GM21529 (cell line): ENCODE results near the gene SPSB4.

Experiments
- ATAC-seq: cut with Tn5 transposase; IDR thresholded peaks from one replicate; pipeline ENCODE4 v1.9.1; 2021; ENCODE audit not compliant: unreplicated experiment

Gene SPSB4

DNA sequence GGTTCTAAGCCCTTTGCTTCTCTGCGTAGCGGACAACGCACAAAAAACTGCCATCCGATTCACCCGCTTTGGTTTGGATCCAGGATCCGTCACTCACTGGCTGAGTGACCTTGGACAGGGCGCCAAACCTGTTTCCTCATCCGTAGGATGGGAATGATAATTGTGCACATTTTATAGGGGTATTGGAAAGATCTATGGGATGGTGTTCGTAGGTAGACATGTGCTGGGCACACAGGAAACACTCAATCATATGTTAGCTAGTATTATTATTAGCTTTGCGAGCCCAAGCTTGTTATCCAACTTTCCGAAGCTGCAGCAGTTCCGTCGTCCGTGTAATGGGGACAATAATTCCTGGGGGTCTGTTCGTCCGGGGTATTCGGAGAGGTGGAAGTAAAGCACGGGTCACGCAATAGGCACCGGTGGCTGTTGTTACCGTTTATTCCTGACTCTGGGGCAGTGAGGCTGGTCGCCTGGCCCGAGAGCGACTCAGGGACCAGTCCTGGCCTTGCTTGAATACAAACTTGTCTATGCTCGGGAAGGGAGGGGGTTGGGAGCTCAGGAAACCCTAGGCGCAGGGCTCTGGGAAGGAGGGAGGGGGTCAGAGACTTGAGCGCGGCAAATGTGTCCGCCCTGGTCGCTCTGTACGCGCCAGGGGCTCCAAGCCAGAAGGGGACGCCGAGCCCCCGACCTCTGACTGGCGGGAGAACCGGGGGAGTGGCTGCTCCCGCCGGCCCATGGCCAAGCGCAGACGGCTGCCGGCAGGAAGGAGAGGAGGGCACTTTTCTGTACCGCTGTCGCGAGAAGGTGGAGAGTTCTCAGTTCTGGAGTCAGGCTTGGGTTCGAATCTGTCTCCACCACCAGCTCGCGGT, 1.3 kb downstream of the SPSB4 start:
- ATAC-seq, result no peak

DNA sequence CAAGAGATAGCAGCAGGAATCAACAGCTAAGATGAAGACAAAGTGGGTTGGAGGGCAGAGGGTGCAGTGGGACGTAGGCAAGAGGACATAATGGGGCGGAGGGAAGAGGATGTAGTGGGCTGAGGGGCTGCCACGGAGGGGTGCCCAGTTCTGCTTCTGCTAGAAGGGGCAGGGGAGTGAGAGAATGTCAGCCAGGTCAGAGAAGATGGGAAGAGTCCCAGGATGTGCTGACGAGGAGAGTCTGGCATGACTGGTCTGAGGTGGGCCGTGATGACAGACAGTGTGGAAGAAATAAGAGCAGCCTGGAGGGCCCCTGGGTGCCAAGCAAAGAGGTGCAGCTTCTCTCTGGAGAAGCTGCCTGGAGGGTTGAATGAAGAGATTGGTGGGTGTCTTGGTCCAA, 4.0 kb downstream of the SPSB4 start:
- no peak for ATAC-seq

DNA sequence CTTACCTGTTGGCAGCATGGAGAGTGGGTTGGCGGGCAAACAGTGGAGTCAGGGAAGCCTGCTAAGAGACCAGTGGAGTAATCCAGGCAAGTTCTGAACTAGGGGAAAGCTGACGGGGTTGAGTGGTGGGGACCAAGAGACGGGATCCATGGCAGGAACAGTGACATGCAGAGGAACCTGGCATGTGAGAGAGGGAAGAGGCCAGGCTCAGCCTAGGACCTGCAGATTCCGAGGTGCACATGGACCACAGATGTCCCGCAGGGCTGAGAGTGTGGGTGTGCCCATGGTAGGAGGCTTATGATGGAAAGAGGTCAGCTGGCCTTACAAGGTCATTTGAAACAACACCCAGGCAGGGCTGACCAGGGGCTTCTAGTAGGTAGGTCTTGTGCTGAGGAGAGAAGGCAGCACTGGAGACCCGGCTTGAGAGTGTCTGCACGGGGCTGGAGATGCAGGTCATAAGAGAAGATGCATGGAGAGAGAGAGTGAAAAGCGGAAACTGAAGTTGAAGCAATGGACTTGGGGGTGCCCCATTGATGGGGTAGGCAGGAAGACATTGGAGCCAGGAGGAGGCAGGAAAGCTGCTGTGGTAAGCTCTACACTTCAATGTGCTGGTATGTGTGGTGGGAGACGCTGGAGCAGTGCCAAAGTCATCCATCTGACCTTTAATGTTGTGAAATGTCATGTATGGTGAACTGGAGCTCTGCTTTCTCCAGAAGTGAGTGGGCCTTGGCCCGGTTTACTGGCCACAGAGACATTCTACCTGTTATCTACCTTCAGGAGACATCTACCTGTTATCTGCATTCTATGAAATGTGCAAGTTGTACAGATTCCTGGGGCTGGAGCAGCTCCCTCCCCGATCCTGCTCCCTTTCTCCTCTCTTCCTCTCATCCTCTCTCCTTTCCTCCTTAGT, 4.6 kb downstream of the SPSB4 start:
- no peak for ATAC-seq

DNA sequence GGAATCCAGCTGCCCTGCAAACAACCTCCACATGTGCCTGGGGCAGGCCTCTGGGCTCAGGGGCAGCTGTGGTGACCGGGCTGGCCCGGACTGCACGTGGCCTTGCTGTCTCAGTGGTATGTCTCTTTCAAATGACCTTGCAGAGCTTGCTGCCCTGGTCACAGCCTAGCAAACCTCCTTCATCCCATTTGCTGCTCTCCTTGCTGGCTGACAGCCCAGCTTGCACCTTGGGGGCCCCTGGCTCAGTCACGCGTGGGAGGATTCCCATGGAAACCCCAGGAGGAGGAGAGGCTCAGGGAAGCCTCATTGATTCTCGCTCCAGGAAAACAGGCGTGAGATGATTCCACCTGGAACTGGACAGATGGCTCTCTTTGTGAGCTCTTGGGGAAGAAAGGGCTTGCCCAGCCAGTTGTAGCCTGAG, 5.6 kb downstream of the SPSB4 start:
- ATAC-seq, result no peak

DNA sequence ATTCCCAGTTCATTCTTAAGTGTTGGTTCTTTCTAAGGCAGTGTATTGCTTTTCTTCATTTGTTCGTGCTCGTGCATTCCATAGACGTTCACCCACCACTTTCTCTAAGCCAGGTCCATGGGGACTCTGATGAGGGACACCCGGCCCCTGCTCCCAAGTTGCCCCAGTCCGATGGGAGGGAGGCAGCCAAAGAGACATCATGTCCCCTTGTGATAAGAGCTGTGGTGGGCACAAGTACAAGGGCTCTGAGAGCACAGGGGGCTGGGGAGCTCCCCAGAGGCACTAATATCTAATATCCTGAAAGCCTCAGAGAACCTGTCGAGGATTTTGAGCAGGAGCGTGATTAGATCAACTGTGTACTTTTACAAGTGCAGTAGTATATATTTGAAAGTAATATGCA, 6.3 kb downstream of the SPSB4 start:
- ATAC-seq, result no peak

DNA sequence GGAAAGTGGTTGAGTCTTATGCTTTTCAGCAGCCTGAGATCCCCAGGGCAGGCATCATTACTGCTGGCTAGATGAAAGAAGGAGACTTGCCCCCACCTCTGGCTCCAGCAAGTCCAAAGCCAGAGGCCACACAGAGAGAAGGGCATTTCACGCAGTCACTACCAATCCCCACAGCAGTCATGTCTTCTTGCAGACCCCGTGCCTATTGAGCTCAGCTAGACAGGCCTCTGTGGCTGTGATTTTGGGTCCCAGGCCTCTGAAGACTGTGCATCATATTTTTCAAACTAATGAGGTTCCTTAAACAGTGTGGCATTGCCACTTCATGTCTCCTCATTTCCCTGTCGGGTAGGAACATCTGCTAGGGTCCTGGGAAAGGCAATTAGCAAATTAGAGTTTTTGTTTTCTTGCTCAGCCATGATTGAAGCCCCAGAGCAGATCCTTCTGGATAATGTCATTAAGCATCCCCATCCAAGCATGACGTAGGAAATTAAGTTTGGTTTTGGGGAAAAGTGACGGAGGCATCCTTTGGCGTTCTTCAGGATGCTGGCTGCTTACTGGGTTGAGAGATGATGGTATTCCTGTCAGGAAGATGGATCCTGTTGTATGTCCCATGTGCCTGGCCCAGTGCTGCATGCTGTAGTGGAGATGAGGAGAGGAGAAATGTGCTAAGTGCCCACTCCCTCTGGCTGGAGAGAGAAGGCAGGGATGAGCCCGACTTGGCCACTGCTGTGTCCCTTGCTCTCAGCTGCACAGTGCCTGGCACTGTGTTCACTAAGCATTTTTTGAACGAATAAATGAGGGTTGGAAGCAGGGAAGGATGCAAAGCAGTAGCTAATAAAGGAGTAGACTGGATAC, 7.0 kb downstream of the SPSB4 start:
- no peak for ATAC-seq

DNA sequence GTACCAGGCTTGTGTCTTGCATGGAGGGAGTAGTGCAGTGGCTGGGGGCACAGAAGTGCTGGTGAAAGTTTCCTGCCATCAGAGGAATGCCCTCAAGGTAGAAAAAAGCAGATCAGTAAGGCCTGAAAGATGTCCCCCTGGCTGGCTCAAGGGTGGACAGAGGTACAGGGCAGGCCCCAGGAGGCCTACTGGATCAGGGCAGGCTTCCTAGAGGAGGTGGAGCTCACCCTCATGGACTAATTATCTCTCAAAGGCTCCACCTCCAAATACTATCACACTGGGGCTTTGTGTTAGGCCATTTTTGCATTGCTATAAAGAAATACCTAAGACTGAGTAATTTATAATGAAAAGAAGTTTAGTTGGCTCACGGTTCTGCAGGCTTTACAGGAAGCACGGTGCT, 7.8 kb downstream of the SPSB4 start:
- ATAC-seq, result no peak

DNA sequence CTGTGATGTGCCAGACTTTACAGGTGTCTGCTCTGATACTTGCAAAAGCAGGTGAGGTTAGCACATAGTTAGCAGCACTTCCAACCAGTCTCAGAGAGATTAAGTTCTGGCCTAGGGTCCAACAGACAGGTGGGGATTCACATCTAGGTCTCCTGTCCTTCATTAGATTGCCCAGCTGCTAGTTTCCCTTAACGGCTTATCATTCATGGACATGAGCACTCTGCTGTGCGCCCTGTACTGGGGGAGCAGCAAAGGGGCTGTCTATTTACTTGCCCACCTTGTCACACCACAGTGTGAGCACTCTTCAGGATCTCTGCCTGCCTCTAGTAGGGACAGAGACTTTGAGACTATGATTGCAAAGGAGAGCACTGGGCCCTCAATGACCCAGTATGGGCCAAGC, 8.7 kb downstream of the SPSB4 start:
- no peak for ATAC-seq

DNA sequence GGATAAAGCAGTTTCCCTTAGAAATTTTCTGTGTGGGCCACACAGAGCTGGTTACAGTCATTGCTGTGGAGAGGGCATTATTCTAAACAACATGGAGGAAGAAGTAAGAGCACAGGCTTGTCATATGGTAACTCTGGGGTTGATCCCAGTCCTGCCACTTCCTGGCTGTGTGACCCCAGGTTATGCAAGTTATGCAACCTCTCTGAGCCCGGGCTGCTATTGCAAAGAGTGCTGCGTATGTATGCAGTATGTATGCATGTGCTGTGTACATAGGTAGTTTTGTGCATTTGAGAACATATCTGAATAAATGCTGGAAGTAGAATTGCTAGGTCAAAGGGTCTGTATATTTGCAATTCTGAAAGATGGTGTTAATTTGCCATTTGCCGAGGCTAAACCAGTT, 9.2 kb downstream of the SPSB4 start:
- no peak for ATAC-seq

DNA sequence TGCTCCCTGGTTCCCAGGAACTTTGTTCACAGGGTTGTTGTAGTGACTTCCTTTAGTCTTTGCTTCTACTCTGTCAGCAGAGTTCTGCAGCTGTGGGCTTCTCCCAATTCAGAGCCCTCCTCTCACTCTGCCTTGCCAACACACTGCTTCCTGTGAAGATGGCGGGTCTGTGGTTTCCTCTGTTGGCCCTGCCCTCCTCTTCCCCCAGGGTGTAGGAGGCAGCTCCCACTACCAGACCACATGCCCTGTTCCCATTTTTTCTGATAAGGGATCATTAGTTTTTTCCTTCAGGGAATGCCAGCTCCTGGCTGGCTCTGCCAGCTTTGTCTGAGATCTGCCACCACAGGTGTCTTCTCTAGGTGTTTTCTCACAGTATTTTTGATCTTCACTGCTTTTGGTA, 12.7 kb downstream of the SPSB4 start:
- no peak for ATAC-seq

DNA sequence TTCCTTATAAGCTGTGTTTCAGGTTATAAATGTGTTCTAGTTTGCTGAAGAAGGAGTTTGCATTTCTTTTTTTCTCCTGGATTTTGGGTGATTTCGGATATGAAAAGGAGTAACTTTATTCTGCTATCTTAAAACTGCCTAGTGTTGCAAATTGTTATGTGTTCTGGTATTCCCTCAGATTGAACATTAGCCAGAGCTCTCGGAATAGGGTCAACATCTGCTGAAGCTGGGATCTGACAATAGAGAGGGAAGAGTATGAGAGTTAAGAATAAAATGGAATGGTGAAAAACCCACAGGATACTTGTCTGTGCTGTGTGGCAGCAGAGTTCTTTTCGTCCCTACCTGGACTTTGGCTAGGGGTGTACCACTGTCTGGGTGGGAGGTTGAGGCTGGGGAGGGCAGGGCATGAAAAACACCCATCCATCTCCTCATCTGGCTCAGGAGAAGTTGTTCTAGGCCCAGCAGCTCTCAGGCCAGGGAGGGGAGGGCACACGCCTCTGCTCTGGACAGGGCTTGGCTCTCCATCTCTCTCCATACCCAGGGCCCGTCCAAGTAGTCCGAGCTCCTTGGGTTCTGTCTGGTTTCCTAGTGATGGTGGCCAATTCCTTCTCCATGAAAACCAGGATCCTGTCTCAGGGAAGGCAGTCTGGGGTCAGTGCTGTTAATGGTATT, 13.2 kb downstream of the SPSB4 start:
- no peak for ATAC-seq

DNA sequence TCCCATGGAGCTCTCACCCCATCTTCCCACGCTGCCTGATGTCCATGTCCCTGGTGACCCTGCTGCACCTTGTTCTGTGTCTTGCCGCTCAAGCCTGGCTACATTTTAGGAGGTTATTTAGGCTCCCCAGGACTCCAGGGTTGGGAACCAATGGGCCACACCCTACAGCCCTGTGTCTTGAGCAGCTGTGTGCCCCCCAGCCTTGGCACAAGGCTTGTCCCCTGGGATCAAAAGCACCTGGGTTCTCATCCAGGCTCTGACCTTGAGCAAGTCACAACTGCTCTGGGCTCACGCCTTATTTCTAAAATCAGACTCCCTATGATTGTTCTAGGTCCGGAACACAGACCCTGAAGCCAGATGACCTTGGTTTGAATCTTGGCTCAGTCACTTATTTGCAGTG, 14.1 kb downstream of the SPSB4 start:
- ATAC-seq, result no peak

DNA sequence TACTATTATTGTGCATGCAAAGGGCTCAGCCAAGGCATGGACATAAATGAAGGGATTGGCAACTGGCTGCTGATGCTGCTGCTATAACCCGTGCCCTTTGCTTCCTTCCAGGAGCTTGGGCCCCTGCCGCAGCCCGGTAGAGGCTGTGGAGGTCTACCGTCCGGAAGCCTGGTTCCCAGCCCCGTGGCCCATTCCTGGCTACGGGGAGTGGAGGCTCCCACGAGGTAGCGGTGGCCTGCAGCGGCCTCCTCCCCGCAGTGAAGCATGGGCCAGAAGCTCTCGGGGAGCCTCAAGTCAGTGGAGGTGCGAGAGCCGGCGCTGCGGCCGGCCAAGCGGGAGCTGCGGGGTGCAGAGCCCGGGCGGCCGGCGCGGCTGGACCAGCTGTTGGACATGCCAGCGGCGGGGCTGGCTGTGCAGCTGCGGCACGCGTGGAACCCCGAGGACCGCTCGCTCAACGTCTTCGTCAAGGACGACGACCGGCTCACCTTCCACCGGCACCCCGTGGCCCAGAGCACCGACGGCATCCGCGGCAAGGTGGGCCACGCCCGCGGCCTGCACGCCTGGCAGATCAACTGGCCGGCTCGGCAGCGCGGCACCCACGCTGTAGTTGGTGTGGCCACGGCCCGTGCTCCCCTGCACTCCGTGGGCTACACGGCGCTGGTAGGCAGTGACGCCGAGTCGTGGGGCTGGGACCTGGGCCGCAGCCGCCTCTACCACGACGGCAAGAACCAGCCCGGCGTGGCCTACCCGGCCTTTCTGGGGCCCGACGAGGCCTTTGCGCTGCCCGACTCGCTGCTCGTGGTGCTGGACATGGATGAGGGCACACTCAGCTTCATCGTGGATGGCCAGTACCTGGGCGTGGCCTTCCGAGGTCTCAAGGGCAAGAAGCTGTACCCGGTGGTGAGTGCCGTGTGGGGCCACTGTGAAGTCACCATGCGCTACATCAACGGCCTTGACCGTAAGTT, 15.0 kb downstream of the SPSB4 start:
- no peak for ATAC-seq

DNA sequence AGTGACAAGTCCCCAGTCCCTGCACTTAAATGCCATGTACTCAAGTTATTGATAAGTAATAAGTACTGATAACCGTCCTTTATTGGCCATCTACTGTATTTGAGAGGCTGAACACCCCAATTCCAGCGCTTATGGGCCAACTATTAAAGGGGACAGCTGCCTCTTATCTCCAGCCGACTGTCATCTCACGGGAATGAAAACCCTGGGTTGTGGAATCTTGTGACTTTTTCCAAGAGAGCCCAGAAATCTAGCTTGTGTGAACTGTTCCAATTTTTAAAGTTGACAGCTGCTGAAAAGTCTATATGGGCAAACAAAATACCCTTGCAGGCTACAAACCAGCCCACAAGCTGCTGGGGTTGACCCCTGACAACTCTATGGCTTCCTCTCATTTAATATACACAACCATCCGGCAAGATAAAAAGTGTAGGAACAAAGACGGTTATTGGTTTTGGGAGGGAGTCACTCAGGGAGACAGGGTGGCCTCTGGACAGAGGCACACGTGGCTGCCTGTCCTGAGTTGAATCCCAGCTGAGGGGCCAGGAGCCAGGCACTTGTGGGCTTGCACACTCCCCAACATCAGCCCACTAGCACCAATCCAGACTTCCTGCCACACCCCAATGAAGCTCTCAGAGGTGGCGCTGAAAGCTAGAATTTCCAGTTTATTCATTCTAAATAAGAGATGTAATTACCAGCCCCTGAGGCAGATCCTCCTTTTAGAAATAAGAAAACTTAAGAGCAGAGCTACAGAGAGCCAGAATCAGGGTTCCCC, 16.2 kb downstream of the SPSB4 start:
- ATAC-seq, result no peak

DNA sequence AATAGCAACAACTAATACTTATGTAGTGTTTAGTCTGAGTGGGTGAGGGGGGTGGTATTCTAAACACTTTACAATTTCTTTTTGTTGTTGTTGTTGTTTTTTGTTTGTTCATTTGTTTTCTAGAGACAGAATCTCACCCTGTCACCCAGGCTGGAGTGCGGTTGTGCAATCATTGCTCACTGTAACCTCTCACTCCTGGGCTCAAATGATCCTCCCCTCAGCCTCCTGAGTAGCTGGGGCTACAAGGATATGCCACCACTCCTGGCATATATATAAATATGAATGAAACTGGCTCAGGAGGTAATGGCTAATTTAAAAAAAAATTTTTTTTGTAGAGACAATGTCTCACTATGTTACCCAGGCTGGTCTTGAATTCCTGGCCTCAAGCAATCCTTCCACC, 19.1 kb downstream of the SPSB4 start:
- ATAC-seq, result no peak

DNA sequence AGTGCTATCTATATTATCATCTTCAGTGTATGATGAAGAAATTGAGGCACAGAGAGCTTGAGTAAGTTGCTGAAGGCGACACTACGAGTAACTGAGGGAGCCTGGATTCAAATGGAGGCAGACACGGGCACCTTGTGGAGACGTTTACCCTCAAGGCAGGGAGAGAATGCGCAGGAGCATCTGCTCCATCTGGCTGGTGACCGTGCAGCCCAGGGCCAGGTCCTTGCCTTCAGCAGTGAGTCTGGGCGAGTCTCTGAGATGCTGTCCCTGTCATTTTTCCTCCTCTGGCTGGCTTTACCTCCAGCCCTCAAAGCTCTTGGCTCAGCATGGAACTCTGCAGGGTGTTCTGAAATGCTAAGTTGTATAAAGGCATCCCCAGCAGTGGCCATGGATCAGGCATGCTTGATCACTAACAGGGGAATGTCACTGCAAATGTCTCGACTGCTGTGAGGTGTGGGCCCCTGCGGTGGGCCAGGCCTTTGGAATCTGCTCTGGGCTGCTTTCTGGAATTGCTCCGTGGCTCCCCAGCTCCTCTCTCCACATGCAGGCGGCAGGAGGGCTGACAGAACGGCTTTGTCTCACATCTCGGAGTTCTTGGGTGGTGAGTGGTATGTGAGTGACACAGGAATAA, 19.7 kb downstream of the SPSB4 start:
- ATAC-seq, result no peak

DNA sequence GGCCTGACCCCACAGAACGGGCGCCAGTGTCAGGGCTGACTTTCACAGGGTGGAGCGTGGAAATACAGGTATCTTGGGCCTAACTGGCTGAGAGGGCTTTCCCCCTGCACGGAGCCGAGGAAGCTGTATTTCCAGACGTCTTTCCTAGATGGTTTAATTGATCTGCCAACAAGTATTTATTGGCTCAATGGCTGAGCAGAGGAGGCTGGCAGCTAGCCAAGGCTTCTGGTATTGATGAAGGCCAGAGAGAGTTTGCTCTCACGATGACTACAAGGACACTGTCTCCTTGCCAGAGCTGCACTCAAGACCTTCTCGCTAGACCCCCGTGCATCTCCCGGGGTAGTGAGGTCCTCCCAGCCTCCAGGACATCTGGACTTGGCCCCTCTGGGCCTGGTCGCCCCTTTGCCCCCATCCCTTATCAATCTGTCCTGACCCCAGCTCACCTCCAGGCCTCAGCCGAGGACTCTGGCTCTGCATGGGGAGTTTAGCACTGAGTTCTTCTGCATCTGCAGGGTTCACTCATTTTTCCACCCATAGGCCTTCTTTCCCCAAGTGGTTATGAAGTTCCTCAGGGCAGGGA, 20.6 kb downstream of the SPSB4 start:
- no peak for ATAC-seq

DNA sequence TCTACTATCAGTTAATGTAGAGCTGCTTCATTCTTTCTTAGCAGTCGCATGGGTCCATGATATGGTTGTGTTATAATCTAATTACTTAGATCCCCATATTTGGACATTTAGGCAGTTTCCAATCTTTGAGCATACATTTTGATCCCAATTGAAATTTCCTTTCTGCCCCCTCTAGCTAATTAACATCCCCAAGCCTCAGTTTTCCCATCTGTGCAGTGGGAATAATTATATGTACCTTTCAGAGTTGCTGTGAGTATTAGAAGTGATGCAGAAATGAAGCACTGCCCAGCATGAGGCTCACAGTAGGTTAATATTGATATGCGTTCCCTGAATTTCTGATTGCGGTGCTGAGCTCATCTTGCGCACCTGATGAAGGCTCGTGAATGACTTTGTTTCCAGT, 21.8 kb downstream of the SPSB4 start:
- ATAC-seq, result no peak
